ENCODE data around the gene REXO2.

The REXO2 gene

GRCh38 chr11:114439229-114440120, at the start of gene REXO2:
TSS of gene REXO2 (plus strand) at chr11:114439467. CDS start at chr11:114439529, 62 bp downstream.
- peak; percentile 92 for DNase-seq (ENCODE audit: low read depth)

- no peak for DNase-seq (ENCODE audit: low read depth)
Observed at GRCh38 chr11:114392735-114393667, 46.3 kb upstream of the REXO2 start.

- no peak for DNase-seq (ENCODE audit: low read depth)
Observed at GRCh38 chr11:114395736-114396135, 43.5 kb upstream of the REXO2 start.

GRCh38 chr11:114396916-114397315, 42.4 kb upstream of the REXO2 start:
- no peak for DNase-seq (ENCODE audit: low read depth)

- DNase-seq (ENCODE audit: low read depth), result no peak
Observed at GRCh38 chr11:114397349-114397982, 41.8 kb upstream of the REXO2 start.

- DNase-seq (ENCODE audit: low read depth), result no peak
Observed at GRCh38 chr11:114398303-114398920, 40.9 kb upstream of the REXO2 start.

GRCh38 chr11:114399490-114400215, 39.6 kb upstream of the REXO2 start:
- no peak for DNase-seq (ENCODE audit: low read depth)

- DNase-seq (ENCODE audit: low read depth), result peak; percentile 98
Observed at GRCh38 chr11:114400216-114400914, 38.9 kb upstream of the REXO2 start, which contains the start of the genes C11orf71 and RBM7. TSS of gene C11orf71 (minus strand) at chr11:114400511. CDS start at chr11:114400331, 180 bp downstream. TSS of gene RBM7 (plus strand) at chr11:114400666. CDS start at chr11:114400672, 6 bp downstream.

- DNase-seq (ENCODE audit: low read depth), result no peak
Observed at GRCh38 chr11:114400915-114401223, 38.4 kb upstream of the REXO2 start.

GRCh38 chr11:114401311-114401710, 38.0 kb upstream of the REXO2 start:
- DNase-seq (ENCODE audit: low read depth), result no peak

GRCh38 chr11:114412946-114413345, 26.3 kb upstream of the REXO2 start:
- DNase-seq (ENCODE audit: low read depth), result no peak

GRCh38 chr11:114413958-114414357, 25.3 kb upstream of the REXO2 start:
- DNase-seq (ENCODE audit: low read depth), result no peak

GRCh38 chr11:114416441-114416961, 22.8 kb upstream of the REXO2 start:
- no peak for DNase-seq (ENCODE audit: low read depth)

GRCh38 chr11:114426280-114426679, 13.0 kb upstream of the REXO2 start:
- DNase-seq (ENCODE audit: low read depth), result no peak

GRCh38 chr11:114430290-114430689, 9.0 kb upstream of the REXO2 start:
- no peak for DNase-seq (ENCODE audit: low read depth)

GRCh38 chr11:114432893-114433292, 6.4 kb upstream of the REXO2 start:
- no peak for DNase-seq (ENCODE audit: low read depth)

- DNase-seq (ENCODE audit: low read depth), result no peak
Observed at GRCh38 chr11:114433376-114433775, 5.9 kb upstream of the REXO2 start.

GRCh38 chr11:114438303-114438702, 964 bp upstream of the REXO2 start:
- DNase-seq (ENCODE audit: low read depth), result no peak

GRCh38 chr11:114440121-114440860, 1.0 kb downstream of the REXO2 start:
- no peak for DNase-seq (ENCODE audit: low read depth)
